Right lobe of liver (tissue), 6 donors: ENCODE data around the gene EXOC4. TPM values are rescaled to one million over a fixed set of nuclear protein-coding genes. Genes with fewer than 3 reads are reported as not detected.

Experiments
- ATAC-seq, 4 donors: fragments of 200-7000 bp; cut with Tn5 transposase; one replicate each; pipeline ENCODE4 v1.9.1; 2020; ENCODE audit warnings: mild to moderate bottlenecking in 4 of 4, moderate library complexity in 4 of 4
- DNase-seq, 3 donors: peaks; one replicate each; pipeline ENCODE4 v3.0.0-alpha.2; 2020
- H3K27ac ChIP-seq, 3 donors: fragments of 200-600 bp; one replicate each; pipeline ENCODE4 v1.8.0; 2022
- H3K27me3 ChIP-seq, 2 donors: fragments of 200-600 bp; one replicate each; pipeline ENCODE4 v1.8.0; 2022
- H3K36me3 ChIP-seq, 4 donors: fragments of 200-600 bp; sonication (generic) in 1 of 4; one replicate each; pipeline versions ENCODE4 v1.5.1 to v1.8.0; 2017 to 2022; ENCODE audit warnings: control low read depth in 1 of 4
- H3K4me1 ChIP-seq, 4 donors: fragments of 200-600 bp; sonication (generic) in 1 of 4; one replicate each; pipeline versions ENCODE4 v1.5.1 to v1.8.0; 2017 to 2022; ENCODE audit warnings: control low read depth in 1 of 4
- H3K4me3 ChIP-seq, 3 donors: fragments of 200-600 bp; one replicate each; pipeline ENCODE4 v1.8.0; 2022
- H3K9me3 ChIP-seq, 4 donors: fragments of 200-600 bp; sonication (generic) in 1 of 4; one replicate each; pipeline versions ENCODE4 v1.5.1 to v1.8.0; 2017 to 2022; ENCODE audit warnings: control low read depth in 1 of 4
- POLR2A ChIP-seq: fragments of 450-650 bp; IDR thresholded peaks from one replicate; pipeline ENCODE4 v1.6.1; 2017; ENCODE audit warnings: antibody characterized with exemption, mild to moderate bottlenecking
- WGBS: methylation state at CpG from one replicate; pipeline ENCODE4 v1.1.6; 2018; ENCODE audit warnings: low coverage, low lambda C conversion rate; ENCODE audit not compliant: insufficient coverage; ENCODE audit errors: missing lambda C conversion rate; 5-methylcytosine and 5-hydroxymethylcytosine counted together
- intact Hi-C, 2 donors: fragments of 100-400 bp; cut with DNase I; formaldehyde crosslinking; loops; one replicate each; pipeline versions ENCODE4 v1.11.2 to v1.14.1; 2022
- total RNA-seq, 6 experiments: library from RNA; depleted of rRNA in 2 of 6; stranded (reverse); fragments of >200 nt in 2 of 6; fragmentation: NEBNext Ultra II Directional in 3 of 6; extraction: Animal tissue kit (Norgen Biotek cat#: 25700) in 3 of 6; gene quantifications; one replicate each; pipeline versions ENCODE4 v1.1.0 to v1.2.4, GENCODE V29; 2016 to 2023
- TF ChIP-seq, protein P1 (sequence below), 4 donors: fragments of 200-600 bp in 3 of 4; fragments of 450-650 bp in 1 of 4; IDR thresholded peaks; one replicate each; pipeline versions ENCODE4 v1.5.1 to v1.8.0; 2016 to 2022; ENCODE audit warnings: antibody characterized with exemption in 4 of 4, mild to moderate bottlenecking in 2 of 4
- donor health status: DM: no; HTN: yes; CAD: no.
- donor health status: DM: no; HTN: no; CAD: no.
- donor health status: DM: no; HTN: no; CAD: no.
- donor health status: DM: no; HTN: yes; CAD: no.
- donor health status: DM: no; HTN: yes; CAD: no.

Gene EXOC4
- total RNA-seq, 6 experiments from 2014 or later, result 23.7 to 33.5 (median 30.0) TPM

GRCh38 chr7:133962646-133963045, 709.8 kb downstream of the EXOC4 start:
- Histone ChIP-seq H3K36me3 (no peaks in the 10 kb centered on the region), H3K27me3 (no peaks in the 10 kb centered on the region), H3K4me1 (no peaks in the 10 kb centered on the region), H3K9me3 (no peaks in the 10 kb centered on the region), H3K27ac (no peak overlapping the region), H3K4me3 (no peak overlapping the region)
- TF ChIP-seq, protein P1, sequence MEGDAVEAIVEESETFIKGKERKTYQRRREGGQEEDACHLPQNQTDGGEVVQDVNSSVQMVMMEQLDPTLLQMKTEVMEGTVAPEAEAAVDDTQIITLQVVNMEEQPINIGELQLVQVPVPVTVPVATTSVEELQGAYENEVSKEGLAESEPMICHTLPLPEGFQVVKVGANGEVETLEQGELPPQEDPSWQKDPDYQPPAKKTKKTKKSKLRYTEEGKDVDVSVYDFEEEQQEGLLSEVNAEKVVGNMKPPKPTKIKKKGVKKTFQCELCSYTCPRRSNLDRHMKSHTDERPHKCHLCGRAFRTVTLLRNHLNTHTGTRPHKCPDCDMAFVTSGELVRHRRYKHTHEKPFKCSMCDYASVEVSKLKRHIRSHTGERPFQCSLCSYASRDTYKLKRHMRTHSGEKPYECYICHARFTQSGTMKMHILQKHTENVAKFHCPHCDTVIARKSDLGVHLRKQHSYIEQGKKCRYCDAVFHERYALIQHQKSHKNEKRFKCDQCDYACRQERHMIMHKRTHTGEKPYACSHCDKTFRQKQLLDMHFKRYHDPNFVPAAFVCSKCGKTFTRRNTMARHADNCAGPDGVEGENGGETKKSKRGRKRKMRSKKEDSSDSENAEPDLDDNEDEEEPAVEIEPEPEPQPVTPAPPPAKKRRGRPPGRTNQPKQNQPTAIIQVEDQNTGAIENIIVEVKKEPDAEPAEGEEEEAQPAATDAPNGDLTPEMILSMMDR (IDR thresholded peaks at IDR 0.05), result no peak
- no peak for TF ChIP-seq POLR2A
- intact Hi-C loops, result no loop called here
- WGBS, result 90% methylated on average over 4 of the region's 4 CpGs
- ATAC-seq (no peak), DNase-seq (no peak)

DNA sequence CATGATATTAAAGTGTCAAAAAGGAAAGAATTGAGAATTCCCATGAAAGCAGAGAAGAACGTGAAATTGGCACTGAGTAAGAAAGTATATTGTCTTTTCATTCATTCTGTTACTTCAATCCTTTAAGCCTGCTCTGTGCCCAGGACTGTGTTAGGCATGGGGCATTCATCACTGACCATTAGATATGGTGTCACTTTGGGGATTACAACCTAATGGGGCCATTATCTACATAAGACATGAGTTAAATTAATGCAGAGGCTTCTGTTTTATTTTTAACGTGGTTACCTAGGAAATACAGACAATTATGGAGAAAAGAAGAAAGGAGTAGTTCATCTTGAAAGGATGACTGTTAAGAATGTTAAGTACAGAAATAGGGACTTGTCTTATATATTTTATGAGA, 710.8 kb downstream of the EXOC4 start:
- TF ChIP-seq, protein P1 (IDR thresholded peaks at IDR 0.05), result no peak
- no peak for TF ChIP-seq POLR2A
- 95% methylated on average over 2 of the region's 2 CpGs for WGBS
- intact Hi-C loops, result no loop called here

DNA sequence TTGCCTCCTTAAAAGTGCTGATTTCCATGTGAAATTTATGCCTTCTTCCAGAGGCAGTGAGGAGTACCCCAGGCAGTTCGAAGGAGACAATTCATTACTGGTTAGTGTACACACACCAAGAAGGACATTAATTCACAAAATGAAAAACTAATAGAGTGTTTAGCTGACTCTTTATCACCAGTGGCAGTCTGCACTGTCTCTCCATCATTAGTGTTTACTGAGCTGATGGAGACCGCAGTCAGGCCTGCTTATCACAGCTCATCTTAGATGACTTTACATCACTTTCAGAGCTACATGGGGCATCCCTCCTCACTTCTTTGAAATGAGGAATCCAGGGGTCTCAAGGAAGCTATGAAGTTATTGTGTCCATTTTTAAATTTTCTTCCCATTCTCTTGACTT, 718.7 kb downstream of the EXOC4 start:
- H3K4me1 ChIP-seq, result no peaks in the 10 kb centered on the region
- WGBS, result 92% methylated on average over 2 of the region's 2 CpGs
- TF ChIP-seq, protein P1 (IDR thresholded peaks at IDR 0.05), result no peak
- no peak for TF ChIP-seq POLR2A
- H3K9me3 ChIP-seq, result no peaks in the 10 kb centered on the region
- no peak overlapping the region for H3K27ac ChIP-seq
- ATAC-seq (no peak), DNase-seq (no peak)
- no peaks in the 10 kb centered on the region for H3K36me3 ChIP-seq
- intact Hi-C loops, result no loop called here
- H3K4me3 ChIP-seq, result no peak overlapping the region
- H3K27me3 ChIP-seq, result no peaks in the 10 kb centered on the region

More for the DNA sequence above, 710.8 kb downstream of the EXOC4 start:
- DNase-seq (no peak), ATAC-seq (no peak)
- no peaks in the 10 kb centered on the region for H3K9me3 ChIP-seq
- no peak overlapping the region for H3K4me3 ChIP-seq
- no peak overlapping the region for H3K27ac ChIP-seq
- no peaks in the 10 kb centered on the region for H3K36me3 ChIP-seq
- no peaks in the 10 kb centered on the region for H3K4me1 ChIP-seq
- no peaks in the 10 kb centered on the region for H3K27me3 ChIP-seq

DNA sequence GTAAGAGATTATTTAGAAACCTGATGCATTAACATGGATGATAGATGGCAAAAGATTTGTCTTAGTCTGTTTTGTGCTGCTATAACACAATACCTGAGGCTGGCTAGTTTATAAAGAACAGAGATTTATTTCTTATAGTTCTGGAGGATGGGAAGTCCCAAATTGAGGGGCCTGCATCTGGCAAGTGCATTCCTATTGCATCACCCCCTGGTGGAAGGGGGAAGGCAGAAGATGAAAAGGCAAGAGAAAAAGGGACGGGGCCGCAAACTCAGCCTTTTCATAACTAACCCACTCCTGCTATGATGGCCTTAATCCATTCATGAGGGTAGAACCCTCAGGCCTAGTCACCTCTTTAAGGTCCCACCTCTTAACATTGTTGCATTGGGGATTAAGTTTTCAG, 720.8 kb downstream of the EXOC4 start:
- intact Hi-C loops, result no loop called here
- TF ChIP-seq POLR2A, result no peak
- TF ChIP-seq, protein P1 (IDR thresholded peaks at IDR 0.05), result no peak
- ATAC-seq, result no peak

DNA sequence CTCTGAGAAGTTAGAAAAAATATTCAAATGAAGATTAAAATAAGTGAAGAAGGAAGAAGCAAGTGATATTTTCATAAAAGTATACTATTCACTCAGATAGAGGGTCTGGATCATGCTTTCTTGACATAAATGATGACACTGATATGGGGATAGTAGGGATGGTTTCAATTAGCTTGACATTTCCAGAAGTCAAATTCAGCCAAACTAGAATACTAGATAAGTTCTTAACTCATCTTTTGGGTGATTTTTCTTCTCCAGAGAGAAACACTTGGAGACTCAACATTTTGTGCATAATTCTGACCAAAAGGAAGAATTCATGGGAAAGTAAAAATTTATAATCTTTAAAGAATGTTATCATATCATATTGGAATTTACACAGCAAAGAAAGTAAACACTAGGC, 722.3 kb downstream of the EXOC4 start:
- no peak for TF ChIP-seq POLR2A
- TF ChIP-seq, protein P1 (IDR thresholded peaks at IDR 0.05), result no peak
- H3K4me1 ChIP-seq, result no peaks in the 10 kb centered on the region
- no peaks in the 10 kb centered on the region for H3K9me3 ChIP-seq
- H3K36me3 ChIP-seq, result no peaks in the 10 kb centered on the region
- H3K27me3 ChIP-seq, result no peaks in the 10 kb centered on the region
- no peak for ATAC-seq
- DNase-seq, result no peak
- H3K27ac ChIP-seq, result no peak overlapping the region
- H3K4me3 ChIP-seq, result no peak overlapping the region
- intact Hi-C loops, result no loop called here

More for the DNA sequence above, 720.8 kb downstream of the EXOC4 start:
- no peak for DNase-seq
- H3K36me3 ChIP-seq, result no peaks in the 10 kb centered on the region
- 93% methylated on average over 2 of the region's 2 CpGs for WGBS
- H3K4me3 ChIP-seq, result no peak overlapping the region
- H3K9me3 ChIP-seq, result no peaks in the 10 kb centered on the region
- H3K27ac ChIP-seq, result no peak overlapping the region
- no peaks in the 10 kb centered on the region for H3K27me3 ChIP-seq
- H3K4me1 ChIP-seq, result no peaks in the 10 kb centered on the region
